Osteoblast (primary cell): Measurements from ENCODE around the gene BAD. TPM values are rescaled to one million over a fixed set of nuclear protein-coding genes. Genes with fewer than 3 reads are reported as not detected.
A peak's percentile ranks its signal among the peaks of the same experiment; 100 is the strongest.

Experiments
- DNase-seq: peaks from one replicate; pipeline ENCODE4 v3.0.0; 2011; ENCODE audit warnings: low spot score, mixed read lengths; ENCODE audit not compliant: insufficient read length; ENCODE audit errors: missing footprints
- H2AFZ ChIP-seq: 2 replicates; pipeline ENCODE4 v1.6.0; 2011; ENCODE audit warnings: mild to moderate bottlenecking, low read length
- H3K27ac ChIP-seq: 2 replicates; pipeline ENCODE4 v1.5.1; 2011; ENCODE audit warnings: mild to moderate bottlenecking, low read depth, low read length, moderate library complexity
- H3K27me3 ChIP-seq: 2 replicates; pipeline ENCODE4 v1.6.0; 2012; ENCODE audit warnings: mild to moderate bottlenecking, control low read depth, inconsistent platforms, low read length, moderate library complexity; ENCODE audit not compliant: insufficient read depth
- H3K36me3 ChIP-seq: 2 replicates; pipeline ENCODE4 v1.5.1; 2011; ENCODE audit warnings: mild to moderate bottlenecking, low read length, control low read depth, moderate library complexity; ENCODE audit not compliant: insufficient read depth
- H3K4me1 ChIP-seq: 2 replicates; pipeline ENCODE4 v1.5.1; 2011; ENCODE audit warnings: mild to moderate bottlenecking, low read length, control low read depth, moderate library complexity; ENCODE audit not compliant: insufficient read depth
- H3K4me2 ChIP-seq: 2 replicates; pipeline ENCODE4 v1.6.0; 2011; ENCODE audit warnings: mild to moderate bottlenecking, low read length; ENCODE audit not compliant: insufficient read depth
- H3K4me3 ChIP-seq: fragments of 200-600 bp; sonication (generic); 3 replicates; pipeline ENCODE4 v1.5.1; 2012; ENCODE audit warnings: mild to moderate bottlenecking, low read length, inconsistent platforms; ENCODE audit not compliant: insufficient read depth
- H3K79me2 ChIP-seq: 2 replicates; pipeline ENCODE4 v1.6.0; 2012; ENCODE audit warnings: mild to moderate bottlenecking, low read length, control low read depth, inconsistent platforms; ENCODE audit not compliant: insufficient read depth
- H3K9me3 ChIP-seq: 2 replicates; pipeline ENCODE4 v1.5.1; 2011; ENCODE audit warnings: low read depth, low read length, control low read depth
- H4K20me1 ChIP-seq: 2 replicates; pipeline ENCODE4 v1.6.0; 2012; ENCODE audit warnings: mild to moderate bottlenecking, low read length, control low read depth; ENCODE audit not compliant: insufficient read depth
- CTCF ChIP-seq: IDR thresholded peaks from 2 replicates; pipeline ENCODE4 v1.5.1; 2011; ENCODE audit warnings: mild to moderate bottlenecking, low read depth, low read length, moderate library complexity; ENCODE audit errors: extremely low read depth
- total RNA-seq: library from RNA; depleted of rRNA; stranded (reverse); fragments of >200 nt; gene quantifications from 2 replicates; pipeline ENCODE4 v1.2.3, GENCODE V29; 2012

BAD gene
- total RNA-seq, 1 donor, result 70.9 TPM

GRCh38 chr11:64260147-64260708, 24.2 kb downstream of the BAD start:
- TF ChIP-seq CTCF, result no peak

GRCh38 chr11:64259533-64260067, 24.9 kb downstream of the BAD start:
- Histone ChIP-seq H3K4me2 (no peak overlapping the region), H3K27me3 (no peaks in the 10 kb centered on the region), H3K9me3 (no peaks in the 10 kb centered on the region), H3K4me3 (no peak overlapping the region), H3K27ac (no peak overlapping the region), H2AFZ (no peak overlapping the region), H3K36me3 (peaks cover 47% of the 10 kb centered on the region), H3K4me1 (peaks cover 6% of the 10 kb centered on the region), H3K79me2 (no peaks in the 10 kb centered on the region), H4K20me1 (no peaks in the 10 kb centered on the region)
- no peak for TF ChIP-seq CTCF
- peak; percentile 89 for DNase-seq

More at GRCh38 chr11:64260147-64260708, 24.2 kb downstream of the BAD start:
- Histone ChIP-seq H3K79me2 (no peaks in the 10 kb centered on the region), H3K27me3 (no peaks in the 10 kb centered on the region), H3K9me3 (no peaks in the 10 kb centered on the region), H2AFZ (no peak overlapping the region), H3K27ac (no peak overlapping the region), H3K4me1 (peaks cover 6% of the 10 kb centered on the region), H3K36me3 (peaks cover 46% of the 10 kb centered on the region), H3K4me3 (no peak overlapping the region), H3K4me2 (no peak overlapping the region), H4K20me1 (no peaks in the 10 kb centered on the region)
- DNase-seq, result peak; percentile 76

GRCh38 chr11:64258946-64259532, 25.4 kb downstream of the BAD start:
- H4K20me1 ChIP-seq, result no peaks in the 10 kb centered on the region
- peaks cover 6% of the 10 kb centered on the region for H3K4me1 ChIP-seq
- H2AFZ ChIP-seq, result no peak overlapping the region
- H3K27me3 ChIP-seq, result no peaks in the 10 kb centered on the region
- peaks cover 48% of the 10 kb centered on the region for H3K36me3 ChIP-seq
- no peak overlapping the region for H3K4me3 ChIP-seq
- H3K9me3 ChIP-seq, result no peaks in the 10 kb centered on the region
- H3K27ac ChIP-seq, result no peak overlapping the region
- no peak overlapping the region for H3K4me2 ChIP-seq
- peaks cover 5% of the 10 kb centered on the region for H3K79me2 ChIP-seq
- no peak for TF ChIP-seq CTCF
- DNase-seq, result peak; percentile 62

- H3K4me3 ChIP-seq, result no peak overlapping the region
- no peaks in the 10 kb centered on the region for H3K27me3 ChIP-seq
- H3K4me2 ChIP-seq, result no peak overlapping the region
- H2AFZ ChIP-seq, result no peak overlapping the region
- H3K4me1 ChIP-seq, result peaks cover 8% of the 10 kb centered on the region
- peaks cover 45% of the 10 kb centered on the region for H3K36me3 ChIP-seq
- H3K9me3 ChIP-seq, result no peaks in the 10 kb centered on the region
- no peak overlapping the region for H3K27ac ChIP-seq
- no peaks in the 10 kb centered on the region for H4K20me1 ChIP-seq
- no peak for TF ChIP-seq CTCF
- DNase-seq, result peak; percentile 73
- H3K79me2 ChIP-seq, result peaks cover 11% of the 10 kb centered on the region
These were observed 26.1 kb downstream of the BAD start for GRCh38 chr11:64258356-64258755.
